ENCODE data around the gene SLC44A3.

DNA sequence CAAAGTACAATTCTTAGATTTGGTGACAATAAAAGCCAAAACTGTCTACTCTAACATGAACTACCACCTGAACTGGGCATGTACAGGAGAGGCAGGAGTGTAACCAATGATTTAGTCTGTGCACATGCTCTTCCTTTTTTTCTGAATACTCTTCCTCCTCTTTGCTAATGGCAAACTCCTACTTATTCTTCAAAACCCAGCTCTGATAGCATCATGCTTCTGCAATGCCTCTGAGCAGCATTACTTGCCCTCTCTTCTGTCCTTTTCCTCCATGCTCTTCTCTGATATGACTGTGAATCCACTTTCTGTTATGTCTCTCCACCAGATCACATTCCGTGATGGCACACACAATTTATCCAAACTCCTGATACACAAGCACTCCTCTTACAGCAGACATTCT is 75.4 kb downstream of the SLC44A3 start:
- TF ChIP-seq, protein P1, sequence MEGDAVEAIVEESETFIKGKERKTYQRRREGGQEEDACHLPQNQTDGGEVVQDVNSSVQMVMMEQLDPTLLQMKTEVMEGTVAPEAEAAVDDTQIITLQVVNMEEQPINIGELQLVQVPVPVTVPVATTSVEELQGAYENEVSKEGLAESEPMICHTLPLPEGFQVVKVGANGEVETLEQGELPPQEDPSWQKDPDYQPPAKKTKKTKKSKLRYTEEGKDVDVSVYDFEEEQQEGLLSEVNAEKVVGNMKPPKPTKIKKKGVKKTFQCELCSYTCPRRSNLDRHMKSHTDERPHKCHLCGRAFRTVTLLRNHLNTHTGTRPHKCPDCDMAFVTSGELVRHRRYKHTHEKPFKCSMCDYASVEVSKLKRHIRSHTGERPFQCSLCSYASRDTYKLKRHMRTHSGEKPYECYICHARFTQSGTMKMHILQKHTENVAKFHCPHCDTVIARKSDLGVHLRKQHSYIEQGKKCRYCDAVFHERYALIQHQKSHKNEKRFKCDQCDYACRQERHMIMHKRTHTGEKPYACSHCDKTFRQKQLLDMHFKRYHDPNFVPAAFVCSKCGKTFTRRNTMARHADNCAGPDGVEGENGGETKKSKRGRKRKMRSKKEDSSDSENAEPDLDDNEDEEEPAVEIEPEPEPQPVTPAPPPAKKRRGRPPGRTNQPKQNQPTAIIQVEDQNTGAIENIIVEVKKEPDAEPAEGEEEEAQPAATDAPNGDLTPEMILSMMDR (IDR thresholded peaks at IDR 0.05), result no peak
- TF ChIP-seq EP300 (IDR thresholded peaks at IDR 0.05), result no peak

Measured in upper lobe of left lung (tissue), 4 donors.